Thyroid gland (tissue), 4 donors: ENCODE measurements around the gene WDR81.

Experiments used
- POLR2A ChIP-seq, 2 donors: fragments of 450-650 bp; IDR thresholded peaks; one replicate each; pipeline ENCODE4 v1.6.1; 2017; ENCODE audit warnings: antibody characterized with exemption in 2 of 2, mild to moderate bottlenecking in 2 of 2, moderate library complexity in 1 of 2
- TF ChIP-seq, protein P1 (sequence below), 6 experiments: fragments of 200-600 bp in 3 of 6; fragments of 450-650 bp in 3 of 6; sonication (generic) in 3 of 6; IDR thresholded peaks; one replicate each; pipeline ENCODE4 v1.5.1; 2016 to 2019; ENCODE audit warnings: antibody characterized with exemption in 6 of 6, mild to moderate bottlenecking in 2 of 6, inconsistent platforms in 1 of 6, moderate library complexity in 1 of 6

- no peak for TF ChIP-seq POLR2A (IDR thresholded peaks at IDR 0.05)
- TF ChIP-seq, protein P1, sequence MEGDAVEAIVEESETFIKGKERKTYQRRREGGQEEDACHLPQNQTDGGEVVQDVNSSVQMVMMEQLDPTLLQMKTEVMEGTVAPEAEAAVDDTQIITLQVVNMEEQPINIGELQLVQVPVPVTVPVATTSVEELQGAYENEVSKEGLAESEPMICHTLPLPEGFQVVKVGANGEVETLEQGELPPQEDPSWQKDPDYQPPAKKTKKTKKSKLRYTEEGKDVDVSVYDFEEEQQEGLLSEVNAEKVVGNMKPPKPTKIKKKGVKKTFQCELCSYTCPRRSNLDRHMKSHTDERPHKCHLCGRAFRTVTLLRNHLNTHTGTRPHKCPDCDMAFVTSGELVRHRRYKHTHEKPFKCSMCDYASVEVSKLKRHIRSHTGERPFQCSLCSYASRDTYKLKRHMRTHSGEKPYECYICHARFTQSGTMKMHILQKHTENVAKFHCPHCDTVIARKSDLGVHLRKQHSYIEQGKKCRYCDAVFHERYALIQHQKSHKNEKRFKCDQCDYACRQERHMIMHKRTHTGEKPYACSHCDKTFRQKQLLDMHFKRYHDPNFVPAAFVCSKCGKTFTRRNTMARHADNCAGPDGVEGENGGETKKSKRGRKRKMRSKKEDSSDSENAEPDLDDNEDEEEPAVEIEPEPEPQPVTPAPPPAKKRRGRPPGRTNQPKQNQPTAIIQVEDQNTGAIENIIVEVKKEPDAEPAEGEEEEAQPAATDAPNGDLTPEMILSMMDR (IDR thresholded peaks at IDR 0.05): no peak
Measured at GRCh38 chr17:1686086-1686485, 38.4 kb upstream of the WDR81 start.
